Stomach (tissue), 9 donors: ENCODE results near the gene RPAP3. TPM values are rescaled to one million over a fixed set of nuclear protein-coding genes. Genes with fewer than 3 reads are reported as not detected.

Experiments used
- DNase-seq, 2 donors: peaks; one replicate each; pipeline versions ENCODE4 v3.0.0 to v3.0.0-alpha.2; 2013 to 2019
- H3K27ac ChIP-seq, 5 donors: fragments of 200-600 bp in 4 of 5; sonication (generic) in 4 of 5; one replicate each; pipeline ENCODE4 v1.5.1; 2013 to 2019; ENCODE audit warnings: mild to moderate bottlenecking in 1 of 5, moderate library complexity in 1 of 5
- H3K27me3 ChIP-seq, 3 donors: fragments of 200-600 bp; sonication (generic); one replicate each; pipeline ENCODE4 v1.5.1; 2017 to 2019; ENCODE audit warnings: mixed run types in 1 of 3
- H3K36me3 ChIP-seq, 4 donors: fragments of 200-600 bp; sonication (generic); 1 replicate in 3 of 4; 2 replicates in 1 of 4; pipeline ENCODE4 v1.5.1; 2016 to 2019
- H3K4me1 ChIP-seq, 4 donors: fragments of 200-600 bp; sonication (generic); one replicate each; pipeline ENCODE4 v1.5.1; 2016 to 2019
- H3K4me3 ChIP-seq, 4 donors: fragments of 200-600 bp; sonication (generic) in 3 of 4; one replicate each; pipeline ENCODE4 v1.5.1; 2016 to 2019; ENCODE audit warnings: mild to moderate bottlenecking in 1 of 4
- H3K9me3 ChIP-seq, 4 donors: fragments of 200-600 bp; sonication (generic); one replicate each; pipeline ENCODE4 v1.5.1; 2016 to 2019
- EP300 ChIP-seq: sonication (generic); formaldehyde crosslinking; IDR thresholded peaks from one replicate; pipeline ENCODE4 v1.6.1; 2017; ENCODE audit warnings: antibody characterized with exemption
- POLR2A ChIP-seq, 4 donors: fragments of 450-650 bp; IDR thresholded peaks; one replicate each; pipeline ENCODE4 v1.6.1; 2016; ENCODE audit warnings: antibody characterized with exemption in 4 of 4, control low read depth in 2 of 4, mild to moderate bottlenecking in 1 of 4, moderate library complexity in 1 of 4
- POLR2AphosphoS5 ChIP-seq, 3 donors: sonication (generic); formaldehyde crosslinking; IDR thresholded peaks; one replicate each; pipeline ENCODE4 v1.6.1; 2016; ENCODE audit warnings: antibody characterized with exemption in 3 of 3
- WGBS, 5 donors: extraction: QIAGEN DNeasy Blood & Tissue Kit in 3 of 5; methylation state at CpG; one replicate each; pipeline versions ENCODE4 v1.1.5 to v1.1.7; 2013 to 2018; 5-methylcytosine and 5-hydroxymethylcytosine counted together
- intact Hi-C: fragments of 100-400 bp; cut with DNase I; formaldehyde crosslinking; loops from one replicate; pipeline ENCODE4 v1.15.1; 2023; ENCODE audit warnings: low total_unique reads
- polyA plus RNA-seq, 3 donors: library from polyadenylated mRNA; stranded (reverse); fragments of 200-250 nt; gene quantifications; one replicate each; pipeline ENCODE4 v1.2.3, GENCODE V29; 2013
- total RNA-seq, 5 donors: library from RNA; depleted of rRNA; stranded (reverse); fragments of >200 nt; gene quantifications; one replicate each; pipeline versions ENCODE4 v1.1.0 to v1.2.3, GENCODE V29; 2014 to 2016
- TF ChIP-seq, protein P1 (sequence below), 7 experiments: fragments of 450-650 bp in 4 of 7; fragments of 200-600 bp in 3 of 7; sonication (generic) in 3 of 7; IDR thresholded peaks; one replicate each; pipeline ENCODE4 v1.5.1; 2016 to 2019; ENCODE audit warnings: antibody characterized with exemption in 7 of 7, control low read depth in 2 of 7, mild to moderate bottlenecking in 1 of 7
- donor health status: healthy with polysubstance abuse.
- donor health status: Bipolar disorder and iron deficiency.
- donor health status: healthy.

RPAP3 gene
- total and polyA plus RNA-seq, 8 donors = 3.5 to 47.4 (median 11.5) TPM

DNA sequence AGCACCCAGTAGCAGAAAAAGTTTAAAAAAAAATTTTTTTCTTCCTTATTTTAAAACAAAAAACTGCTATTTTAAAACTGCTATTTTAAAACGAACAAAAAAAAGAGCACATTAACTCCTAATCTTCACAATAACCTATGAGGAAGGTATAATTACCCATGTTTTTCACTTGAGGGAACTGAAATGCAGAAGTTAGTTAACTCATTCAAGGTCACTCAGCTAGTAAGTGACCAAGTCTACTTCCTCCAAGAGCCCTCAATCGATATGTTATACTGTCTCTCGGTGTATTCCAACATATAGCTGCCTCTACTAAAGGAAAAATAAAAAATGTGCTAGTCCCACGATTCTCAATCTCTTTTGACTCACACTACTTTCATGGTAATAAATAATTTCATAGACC is 7.8 kb downstream of the RPAP3 start:
- Histone ChIP-seq H3K4me3 (no peak overlapping the region), H3K27ac (no peak overlapping the region), H3K4me1 (peaks cover 0 to 4% (median 0%) of the 10 kb centered on the region in 4 donors), H3K9me3 (no peaks in the 10 kb centered on the region), H3K27me3 (no peaks in the 10 kb centered on the region), H3K36me3 (peaks cover 3 to 73% (median 62%) of the 10 kb centered on the region in 4 donors)
- DNase-seq = no peak
- TF ChIP-seq POLR2A (IDR thresholded peaks at IDR 0.05) (no peak), EP300 (no peak), POLR2AphosphoS5 (IDR thresholded peaks at IDR 0.05) (no peak)
- TF ChIP-seq, protein P1, sequence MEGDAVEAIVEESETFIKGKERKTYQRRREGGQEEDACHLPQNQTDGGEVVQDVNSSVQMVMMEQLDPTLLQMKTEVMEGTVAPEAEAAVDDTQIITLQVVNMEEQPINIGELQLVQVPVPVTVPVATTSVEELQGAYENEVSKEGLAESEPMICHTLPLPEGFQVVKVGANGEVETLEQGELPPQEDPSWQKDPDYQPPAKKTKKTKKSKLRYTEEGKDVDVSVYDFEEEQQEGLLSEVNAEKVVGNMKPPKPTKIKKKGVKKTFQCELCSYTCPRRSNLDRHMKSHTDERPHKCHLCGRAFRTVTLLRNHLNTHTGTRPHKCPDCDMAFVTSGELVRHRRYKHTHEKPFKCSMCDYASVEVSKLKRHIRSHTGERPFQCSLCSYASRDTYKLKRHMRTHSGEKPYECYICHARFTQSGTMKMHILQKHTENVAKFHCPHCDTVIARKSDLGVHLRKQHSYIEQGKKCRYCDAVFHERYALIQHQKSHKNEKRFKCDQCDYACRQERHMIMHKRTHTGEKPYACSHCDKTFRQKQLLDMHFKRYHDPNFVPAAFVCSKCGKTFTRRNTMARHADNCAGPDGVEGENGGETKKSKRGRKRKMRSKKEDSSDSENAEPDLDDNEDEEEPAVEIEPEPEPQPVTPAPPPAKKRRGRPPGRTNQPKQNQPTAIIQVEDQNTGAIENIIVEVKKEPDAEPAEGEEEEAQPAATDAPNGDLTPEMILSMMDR (IDR thresholded peaks at IDR 0.05) = no peak
- WGBS, 5 donors = 82 to 93% (median 89%) methylated on average over 4 of the region's 4 CpGs
- intact Hi-C loops = no loop called here

DNA sequence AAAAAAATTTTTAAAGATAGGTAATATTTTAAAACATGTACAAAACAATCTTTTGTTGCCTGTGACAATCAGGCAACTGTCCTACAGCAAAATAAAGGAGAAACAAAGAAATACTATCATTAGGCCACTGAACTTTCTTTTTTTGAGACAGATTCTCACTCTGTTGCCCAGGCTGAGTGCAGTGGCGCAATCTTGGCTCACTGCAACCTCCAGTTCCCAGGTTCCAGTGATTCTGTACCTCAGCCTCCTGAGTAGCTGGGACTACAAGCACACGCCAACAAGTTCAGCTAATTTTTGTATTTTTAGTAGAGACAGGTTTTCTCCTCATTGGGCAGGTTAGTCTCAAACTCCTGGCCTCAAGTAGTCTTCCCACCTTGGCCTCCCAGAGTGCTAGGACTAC is 16.6 kb downstream of the RPAP3 start:
- TF ChIP-seq POLR2AphosphoS5 (IDR thresholded peaks at IDR 0.05) (no peak), EP300 (no peak), POLR2A (IDR thresholded peaks at IDR 0.05) (no peak)
- TF ChIP-seq, protein P1 (IDR thresholded peaks at IDR 0.05) = no peak
- H3K4me3 ChIP-seq = no peak overlapping the region
- no peaks in the 10 kb centered on the region for H3K9me3 ChIP-seq
- intact Hi-C loops = no loop called here
- H3K27ac ChIP-seq = no peak overlapping the region
- DNase-seq = no peak
- H3K27me3 ChIP-seq = no peaks in the 10 kb centered on the region
- H3K36me3 ChIP-seq = peaks cover 0 to 79% (median 60%) of the 10 kb centered on the region in 4 donors
- WGBS, 5 donors = 90 to 97% (median 95%) methylated on average over 2 of the region's 2 CpGs
- H3K4me1 ChIP-seq = no peaks in the 10 kb centered on the region

DNA sequence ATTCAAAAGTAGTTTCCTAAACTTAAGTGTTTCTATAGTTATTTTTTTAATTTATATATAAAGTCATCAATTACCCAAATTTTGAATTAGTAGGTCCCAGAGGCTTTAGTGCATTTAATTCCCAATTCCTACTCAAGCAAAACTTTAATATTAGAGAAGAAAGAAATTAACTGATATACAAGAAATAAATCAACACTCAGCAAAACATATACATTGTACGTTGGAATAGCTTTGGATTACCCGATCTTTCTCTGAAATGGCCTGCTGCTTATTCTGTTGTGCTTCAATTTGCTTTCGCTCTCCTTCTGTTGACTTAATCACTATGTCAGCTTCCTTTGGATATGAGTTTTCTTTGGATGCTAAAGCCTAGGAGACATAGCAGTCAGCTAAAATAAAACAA is 18.2 kb downstream of the RPAP3 start:
- WGBS, 5 donors = 63 to 94% (median 89%) methylated on average over 3 of the region's 3 CpGs
- TF ChIP-seq POLR2A (IDR thresholded peaks at IDR 0.05) = no peak
- no peak for TF ChIP-seq EP300
- no peak for TF ChIP-seq POLR2AphosphoS5 (IDR thresholded peaks at IDR 0.05)
- TF ChIP-seq, protein P1 (IDR thresholded peaks at IDR 0.05) = no peak
- peaks cover 0 to 63% (median 49%) of the 10 kb centered on the region in 4 donors for H3K36me3 ChIP-seq

DNA sequence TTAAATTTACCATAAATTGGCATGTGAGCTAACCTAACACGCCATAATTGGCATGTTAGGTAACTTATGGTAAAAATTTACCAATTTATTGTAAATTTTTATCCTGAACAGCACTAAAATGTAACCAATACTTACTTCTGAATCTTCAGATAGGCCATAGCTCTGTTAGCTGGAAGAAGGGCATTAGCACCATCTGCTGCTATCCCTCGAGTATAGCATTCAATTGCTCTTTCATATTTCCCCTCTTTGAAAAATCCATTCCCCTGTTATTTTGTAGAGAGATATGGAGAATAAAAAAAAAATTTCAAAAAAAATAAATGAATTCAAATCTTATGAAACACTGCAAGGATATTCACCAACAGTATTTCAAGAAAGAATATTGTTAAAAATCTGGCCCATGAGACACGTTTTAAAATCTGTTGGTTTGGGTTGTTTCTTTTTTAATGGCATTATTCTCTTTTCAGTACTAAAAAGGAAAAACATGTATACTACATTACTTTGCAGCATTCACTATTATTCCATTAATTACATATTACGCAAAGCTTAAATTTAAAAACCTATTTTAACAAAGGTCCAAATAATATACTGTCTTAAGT is 19.1 kb downstream of the RPAP3 start:
- intact Hi-C loops = no loop called here
- 76 to 80% (median 77%) methylated on average over 4 of the region's 4 CpGs for WGBS, 5 donors
- no peak for TF ChIP-seq POLR2AphosphoS5 (IDR thresholded peaks at IDR 0.05)
- TF ChIP-seq, protein P1 (IDR thresholded peaks at IDR 0.05) = peak in 5 of 7 experiments; percentile 20 to 41 (median 26)
- TF ChIP-seq POLR2A (IDR thresholded peaks at IDR 0.05) = no peak
- TF ChIP-seq EP300 = no peak

More for the DNA sequence above, 18.2 kb downstream of the RPAP3 start:
- H3K9me3 ChIP-seq = no peaks in the 10 kb centered on the region
- DNase-seq = no peak
- H3K4me1 ChIP-seq = no peaks in the 10 kb centered on the region
- no peaks in the 10 kb centered on the region for H3K27me3 ChIP-seq
- intact Hi-C loops = no loop called here
- no peak overlapping the region for H3K4me3 ChIP-seq
- H3K27ac ChIP-seq = no peak overlapping the region

More for the DNA sequence above, 19.1 kb downstream of the RPAP3 start:
- H3K9me3 ChIP-seq = no peaks in the 10 kb centered on the region
- no peak overlapping the region for H3K4me3 ChIP-seq
- H3K36me3 ChIP-seq = peaks cover 0 to 58% (median 45%) of the 10 kb centered on the region in 4 donors
- DNase-seq = peak in 1 of 2 donors; percentile 74
- no peaks in the 10 kb centered on the region for H3K4me1 ChIP-seq
- H3K27me3 ChIP-seq = no peaks in the 10 kb centered on the region
- no peak overlapping the region for H3K27ac ChIP-seq
